Kidney epithelial cell (primary cell): ENCODE data around the gene CES3. TPM values are rescaled to one million over a fixed set of nuclear protein-coding genes. Genes with fewer than 3 reads are reported as not detected.
A peak's percentile ranks its signal among the peaks of the same experiment; 100 is the strongest.

Source experiments
- DNase-seq: peaks from one replicate; pipeline ENCODE4 v3.0.0-alpha.2; 2010; ENCODE audit warnings: low read depth
- H3K27me3 ChIP-seq: 2 replicates; pipeline ENCODE4 v1.6.0; 2011; ENCODE audit warnings: low read length; ENCODE audit not compliant: control insufficient read depth, insufficient read depth
- H3K36me3 ChIP-seq: 2 replicates; pipeline ENCODE4 v1.5.1; 2011; ENCODE audit warnings: low read length; ENCODE audit not compliant: control insufficient read depth, insufficient read depth
- H3K4me3 ChIP-seq: 2 replicates; pipeline ENCODE4 v1.5.1; 2011; ENCODE audit warnings: low read depth, mild to moderate bottlenecking, control low read depth, low read length
- total RNA-seq: library from RNA; depleted of rRNA; stranded (reverse); fragments of >200 nt; gene quantifications from 2 replicates; pipeline ENCODE4 v1.2.3, GENCODE V29; 2015
- TF ChIP-seq, protein P1 (sequence below): IDR thresholded peaks from 2 replicates; pipeline ENCODE4 v1.5.1; 2011; ENCODE audit warnings: mild to moderate bottlenecking, moderate library complexity, low read length, control low read depth, inconsistent platforms; ENCODE audit not compliant: insufficient read depth, poor library complexity, severe bottlenecking

CES3 gene
- total RNA-seq, 1 donor from 2014 or later = not detected

DNA sequence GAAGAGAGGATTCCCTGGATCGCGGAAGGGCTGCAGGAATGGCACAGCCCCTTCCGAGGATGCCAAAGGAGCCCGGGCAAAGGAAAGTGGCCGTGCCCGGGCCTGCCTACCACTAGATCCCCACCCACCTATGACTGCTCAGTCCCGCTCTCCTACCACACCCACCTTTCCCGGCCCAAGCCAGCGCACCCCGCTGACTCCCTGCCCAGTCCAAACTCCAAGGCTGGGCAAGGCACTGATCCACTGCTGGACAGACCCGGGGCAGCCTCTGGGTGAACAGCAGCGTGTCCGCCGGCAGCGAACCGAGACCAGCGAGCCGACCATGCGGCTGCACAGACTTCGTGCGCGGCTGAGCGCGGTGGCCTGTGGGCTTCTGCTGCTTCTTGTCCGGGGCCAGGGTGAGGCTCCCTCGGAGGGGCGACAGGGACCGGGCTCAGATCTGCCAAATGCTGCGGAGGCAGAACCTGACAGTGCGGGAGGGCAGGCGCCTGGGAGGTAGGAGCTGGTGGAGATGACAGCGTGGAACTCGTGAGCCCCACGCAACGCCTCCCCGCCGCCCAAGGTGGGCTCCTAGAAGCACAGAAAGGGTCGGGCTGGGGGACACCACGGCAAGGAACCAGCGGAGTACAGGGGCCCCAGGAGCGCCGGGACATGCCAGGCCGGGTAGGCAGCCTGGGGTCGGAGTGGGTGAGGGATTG, 25.6 kb upstream of the CES3 start, which contains the start of gene CES2:
Gene CES2 (plus strand): TSS at position 203 of the 698 bp plus-strand sequence. CDS start 120 bp downstream, at position 323.
- Histone ChIP-seq H3K36me3 (peaks cover 1% of the 10 kb centered on the region), H3K27me3 (peaks cover 3% of the 10 kb centered on the region), H3K4me3 (peak within 1 kb of the TSS; percentile 64)
- TF ChIP-seq, protein P1, sequence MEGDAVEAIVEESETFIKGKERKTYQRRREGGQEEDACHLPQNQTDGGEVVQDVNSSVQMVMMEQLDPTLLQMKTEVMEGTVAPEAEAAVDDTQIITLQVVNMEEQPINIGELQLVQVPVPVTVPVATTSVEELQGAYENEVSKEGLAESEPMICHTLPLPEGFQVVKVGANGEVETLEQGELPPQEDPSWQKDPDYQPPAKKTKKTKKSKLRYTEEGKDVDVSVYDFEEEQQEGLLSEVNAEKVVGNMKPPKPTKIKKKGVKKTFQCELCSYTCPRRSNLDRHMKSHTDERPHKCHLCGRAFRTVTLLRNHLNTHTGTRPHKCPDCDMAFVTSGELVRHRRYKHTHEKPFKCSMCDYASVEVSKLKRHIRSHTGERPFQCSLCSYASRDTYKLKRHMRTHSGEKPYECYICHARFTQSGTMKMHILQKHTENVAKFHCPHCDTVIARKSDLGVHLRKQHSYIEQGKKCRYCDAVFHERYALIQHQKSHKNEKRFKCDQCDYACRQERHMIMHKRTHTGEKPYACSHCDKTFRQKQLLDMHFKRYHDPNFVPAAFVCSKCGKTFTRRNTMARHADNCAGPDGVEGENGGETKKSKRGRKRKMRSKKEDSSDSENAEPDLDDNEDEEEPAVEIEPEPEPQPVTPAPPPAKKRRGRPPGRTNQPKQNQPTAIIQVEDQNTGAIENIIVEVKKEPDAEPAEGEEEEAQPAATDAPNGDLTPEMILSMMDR = no peak
- DNase-seq = no peak

DNA sequence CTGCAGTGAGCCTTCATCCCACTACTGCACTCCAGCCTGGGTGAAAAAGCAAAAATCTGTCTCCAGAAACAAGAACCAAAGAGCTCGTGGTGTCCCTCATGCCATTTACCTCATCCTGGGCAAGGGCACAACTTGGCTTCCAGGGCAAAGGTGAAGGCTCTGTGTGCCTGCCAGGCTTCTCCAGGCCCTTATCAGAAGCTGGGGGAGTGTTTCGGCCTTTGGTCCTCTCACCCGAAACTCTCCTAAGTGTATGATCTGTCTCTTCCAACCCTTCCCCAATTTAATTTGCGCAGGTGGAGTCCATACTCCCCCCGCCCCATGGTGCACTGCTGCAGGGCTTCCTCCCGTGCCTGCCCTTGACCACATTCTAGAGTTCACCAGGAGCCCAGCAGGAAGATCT, 24.6 kb upstream of the CES3 start:
- Histone ChIP-seq H3K27me3 (peaks cover 3% of the 10 kb centered on the region), H3K36me3 (peaks cover 1% of the 10 kb centered on the region), H3K4me3 (no peak overlapping the region)
- DNase-seq = no peak
- TF ChIP-seq, protein P1 = no peak

DNA sequence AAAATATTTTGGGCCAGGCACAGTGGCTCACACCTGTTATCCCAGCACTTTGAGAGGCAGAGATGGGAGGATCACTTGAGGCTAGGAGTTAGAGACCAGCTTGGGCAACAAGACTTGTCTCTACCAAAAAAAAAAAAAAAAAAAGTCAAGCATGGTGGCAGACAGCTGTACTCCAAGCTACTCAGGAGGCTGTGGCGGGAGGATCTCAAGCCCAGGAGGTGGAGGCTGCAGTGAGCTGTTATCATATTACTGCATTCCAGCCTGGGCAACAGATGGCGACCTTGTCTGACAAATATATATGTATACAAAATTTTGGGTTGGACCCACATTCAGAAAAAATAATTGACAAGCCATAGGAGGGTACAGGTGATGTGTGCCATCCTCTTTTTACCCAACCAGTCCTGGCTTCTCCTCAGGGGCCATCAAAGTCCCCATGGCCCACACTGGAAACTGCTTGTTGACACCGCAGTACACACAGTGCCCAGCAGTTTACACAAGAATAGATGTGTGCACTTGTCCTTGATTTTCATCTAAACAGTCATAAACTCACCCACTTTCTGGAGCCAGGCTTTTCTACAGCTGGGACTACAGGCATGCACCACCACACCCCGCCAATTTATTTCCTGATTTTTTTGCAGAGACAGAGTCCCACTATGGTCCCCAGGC, 24.0 kb upstream of the CES3 start:
- peaks cover 1% of the 10 kb centered on the region for H3K36me3 ChIP-seq
- TF ChIP-seq, protein P1 = no peak
- no peak for DNase-seq
- no peak overlapping the region for H3K4me3 ChIP-seq
- H3K27me3 ChIP-seq = peaks cover 3% of the 10 kb centered on the region

DNA sequence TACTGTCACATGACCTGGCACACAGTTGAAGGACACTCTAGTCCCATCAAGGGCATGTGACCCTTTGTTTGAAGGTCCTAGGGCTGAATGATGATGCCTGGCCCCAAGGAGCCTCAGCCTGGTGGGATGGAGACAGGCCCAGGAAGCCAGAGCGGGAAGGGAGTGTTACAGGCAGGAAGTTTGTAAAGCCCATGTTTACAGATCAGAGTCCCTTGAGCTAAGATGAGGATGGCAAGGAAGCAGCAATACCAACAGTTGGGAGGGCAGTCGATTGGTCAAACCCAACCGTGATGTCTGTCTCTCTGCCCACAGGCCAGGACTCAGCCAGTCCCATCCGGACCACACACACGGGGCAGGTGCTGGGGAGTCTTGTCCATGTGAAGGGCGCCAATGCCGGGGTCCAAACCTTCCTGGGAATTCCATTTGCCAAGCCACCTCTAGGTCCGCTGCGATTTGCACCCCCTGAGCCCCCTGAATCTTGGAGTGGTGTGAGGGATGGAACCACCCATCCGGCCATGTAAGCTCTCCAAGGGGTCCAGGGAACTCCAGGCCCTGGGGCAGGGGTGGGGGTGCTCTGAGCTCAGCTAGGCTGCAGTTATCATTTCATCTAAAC, 23.2 kb upstream of the CES3 start:
- Histone ChIP-seq H3K4me3 (no peak overlapping the region), H3K36me3 (peaks cover 1% of the 10 kb centered on the region), H3K27me3 (peaks cover 3% of the 10 kb centered on the region)
- TF ChIP-seq, protein P1 = no peak
- DNase-seq = no peak

DNA sequence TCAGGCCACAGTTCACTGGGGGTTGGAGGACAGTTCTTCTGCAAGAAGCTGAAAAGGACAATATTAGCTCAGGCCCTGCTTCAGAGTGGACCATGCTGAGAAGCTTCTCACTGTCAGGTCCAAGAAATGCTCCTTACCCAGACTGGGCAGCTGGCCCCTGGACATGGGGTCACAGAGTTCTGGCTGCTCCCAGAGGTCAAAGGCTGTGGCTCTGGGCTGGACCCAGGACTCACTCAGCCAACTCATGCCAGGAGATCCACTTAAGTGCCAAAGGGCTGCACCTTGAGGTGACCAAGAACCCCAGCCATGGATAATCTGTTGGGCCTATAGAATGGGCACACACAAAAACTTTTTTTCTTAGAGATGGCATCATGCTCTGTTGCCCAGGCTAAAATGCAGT, 21.7 kb upstream of the CES3 start:
- no peak for DNase-seq
- Histone ChIP-seq H3K4me3 (no peak overlapping the region), H3K36me3 (peaks cover 1% of the 10 kb centered on the region), H3K27me3 (peaks cover 3% of the 10 kb centered on the region)
- TF ChIP-seq, protein P1 = no peak
